ENCODE measurements around the gene ARL6IP4.

The ARL6IP4 gene

GRCh38 chr12:123001464-123001863, 21.0 kb downstream of the ARL6IP4 start:
- in situ Hi-C loops (cut with HindIII; ENCODE audit: low sequenced_read_pairs), result no loop called here
- DNase-seq (ENCODE audit: low read depth), result no peak
- no peak overlapping the region for H3K4me3 ChIP-seq (ENCODE audit: low read depth, low read length)
- TF ChIP-seq CTCF (IDR thresholded peaks at IDR 0.05; ENCODE audit: low read depth, low read length, missing control alignments), result no peak

- in situ Hi-C loops (cut with HindIII; ENCODE audit: low sequenced_read_pairs), result no loop called here
- TF ChIP-seq CTCF (IDR thresholded peaks at IDR 0.05; ENCODE audit: low read depth, low read length, missing control alignments), result no peak
- no peak for DNase-seq (ENCODE audit: low read depth)
- H3K4me3 ChIP-seq (ENCODE audit: low read depth, low read length), result no peak overlapping the region
Measured at GRCh38 chr12:123003257-123003656, 22.8 kb downstream of the ARL6IP4 start.

- TF ChIP-seq CTCF (IDR thresholded peaks at IDR 0.05; ENCODE audit: low read depth, low read length, missing control alignments), result no peak
- in situ Hi-C loops (cut with HindIII; ENCODE audit: low sequenced_read_pairs), result no loop called here
- no peak for DNase-seq (ENCODE audit: low read depth)
- no peak overlapping the region for H3K4me3 ChIP-seq (ENCODE audit: low read depth, low read length)
Measured at GRCh38 chr12:123004287-123004686, 23.8 kb downstream of the ARL6IP4 start.

- no peak for DNase-seq (ENCODE audit: low read depth)
- TF ChIP-seq CTCF (IDR thresholded peaks at IDR 0.05; ENCODE audit: low read depth, low read length, missing control alignments), result no peak
- no peak overlapping the region for H3K4me3 ChIP-seq (ENCODE audit: low read depth, low read length)
- in situ Hi-C loops (cut with HindIII; ENCODE audit: low sequenced_read_pairs), result no loop called here
Measured at GRCh38 chr12:123005081-123005626, 24.7 kb downstream of the ARL6IP4 start.

GRCh38 chr12:123006977-123007376, 26.5 kb downstream of the ARL6IP4 start:
- no peak for TF ChIP-seq CTCF (IDR thresholded peaks at IDR 0.05; ENCODE audit: low read depth, low read length, missing control alignments)
- no peak overlapping the region for H3K4me3 ChIP-seq (ENCODE audit: low read depth, low read length)
- in situ Hi-C loops (cut with HindIII; ENCODE audit: low sequenced_read_pairs), result no loop called here
- DNase-seq (ENCODE audit: low read depth), result no peak

- no peak overlapping the region for H3K4me3 ChIP-seq (ENCODE audit: low read depth, low read length)
- TF ChIP-seq CTCF (IDR thresholded peaks at IDR 0.05; ENCODE audit: low read depth, low read length, missing control alignments), result no peak
- in situ Hi-C loops (cut with HindIII; ENCODE audit: low sequenced_read_pairs), result no loop called here
- no peak for DNase-seq (ENCODE audit: low read depth)
Measured at GRCh38 chr12:123010110-123010509, 29.6 kb downstream of the ARL6IP4 start.

- in situ Hi-C loops (cut with HindIII; ENCODE audit: low sequenced_read_pairs), result no loop called here
- TF ChIP-seq CTCF (IDR thresholded peaks at IDR 0.05; ENCODE audit: low read depth, low read length, missing control alignments), result no peak
- DNase-seq (ENCODE audit: low read depth), result no peak
- H3K4me3 ChIP-seq (ENCODE audit: low read depth, low read length), result no peak overlapping the region
Measured at GRCh38 chr12:123010681-123011080, 30.2 kb downstream of the ARL6IP4 start.

All from astrocyte of the cerebellum (primary cell).